Cortex of kidney (tissue), 1 donor: Measurements from ENCODE around the gene DPAGT1.
A peak's percentile ranks its signal among the peaks of the same experiment; 100 is the strongest.
"Not testable (repeated sequence)": the region's sequence is repeated elsewhere in the genome, so short reads cannot be mapped to it uniquely, and the experiment has no call there.

Source experiments
- DNase-seq: peaks from one replicate; lab custom pipeline; 2025; lab: John Stamatoyannopoulos, UW

DPAGT1 gene

GRCh38 chr11:119115484-119116234 is 14.0 kb upstream of the DPAGT1 start:
- no peak for DNase-seq

- DNase-seq, result no peak
These were observed 12.7 kb upstream of the DPAGT1 start for GRCh38 chr11:119114351-119114750.

DNA sequence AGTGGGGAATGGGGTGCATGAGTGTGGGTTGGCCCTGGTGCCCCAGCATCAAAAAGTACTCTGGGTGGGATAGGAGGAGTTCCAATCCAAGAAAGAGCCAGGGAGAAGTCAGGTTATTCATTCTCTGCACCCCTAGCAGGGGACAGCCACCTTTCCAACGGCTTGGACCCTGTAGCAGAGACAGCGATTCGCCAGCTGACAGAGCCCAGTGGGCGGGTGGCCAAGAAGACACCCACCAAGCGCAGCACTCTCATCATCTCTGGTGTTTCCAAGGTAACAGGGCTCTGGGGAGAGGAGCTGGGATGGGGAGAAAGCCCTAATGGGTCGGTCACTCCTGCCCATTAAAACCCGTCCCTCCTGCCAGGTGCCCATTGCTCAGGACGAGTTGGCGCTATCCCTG is 12.1 kb upstream of the DPAGT1 start:
- DNase-seq, result no peak

GRCh38 chr11:119112314-119113020 is 10.8 kb upstream of the DPAGT1 start:
- DNase-seq, result no peak

DNA sequence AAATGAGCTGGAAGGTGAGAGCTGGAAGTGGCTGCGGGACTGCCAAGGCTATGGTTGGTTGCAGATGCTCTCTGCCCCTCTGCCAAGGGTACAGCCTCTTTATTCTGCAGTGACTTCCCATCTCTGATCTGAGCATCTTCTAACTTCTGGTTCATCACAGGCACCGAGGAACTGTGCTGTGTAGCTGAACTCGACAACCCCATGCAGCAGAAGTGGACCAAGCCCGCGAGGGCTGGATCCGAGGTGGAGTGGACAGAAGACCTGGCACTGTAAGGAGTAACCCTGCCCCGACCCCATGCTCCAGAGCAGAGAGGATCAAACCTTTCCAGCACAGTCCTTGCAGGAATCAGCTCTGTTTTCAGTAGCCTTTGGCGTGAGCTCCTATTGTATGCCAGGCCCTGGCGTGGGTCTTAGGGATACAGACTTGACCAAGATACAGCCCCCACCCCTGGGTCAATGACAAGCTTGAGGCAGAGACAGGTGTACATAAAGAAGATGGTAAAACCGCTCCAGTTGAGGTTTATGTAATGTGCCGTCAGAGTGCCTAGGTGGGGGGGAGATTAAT is 9.8 kb upstream of the DPAGT1 start:
- DNase-seq, result no peak

GRCh38 chr11:119110439-119110838 is 8.8 kb upstream of the DPAGT1 start:
- no peak for DNase-seq

- no peak for DNase-seq
These were observed 8.2 kb upstream of the DPAGT1 start for GRCh38 chr11:119109843-119110242.

GRCh38 chr11:119108857-119109221 is 7.2 kb upstream of the DPAGT1 start:
- no peak for DNase-seq

GRCh38 chr11:119108146-119108856 is 6.6 kb upstream of the DPAGT1 start:
- no peak for DNase-seq

GRCh38 chr11:119107538-119108145 is 6.0 kb upstream of the DPAGT1 start:
- DNase-seq, result no peak

- no peak for DNase-seq
These were observed 5.2 kb upstream of the DPAGT1 start, which contains the start of gene C2CD2L for GRCh38 chr11:119106564-119107537. Gene C2CD2L, plus strand, starts transcription at chr11:119107344. Its CDS starts 398 bp downstream, at chr11:119107742.

- DNase-seq, result no peak
These were observed 2.1 kb upstream of the DPAGT1 start for GRCh38 chr11:119103793-119104192.

GRCh38 chr11:119103161-119103664 is 1.6 kb upstream of the DPAGT1 start:
- not testable (repeated sequence) for DNase-seq

DNA sequence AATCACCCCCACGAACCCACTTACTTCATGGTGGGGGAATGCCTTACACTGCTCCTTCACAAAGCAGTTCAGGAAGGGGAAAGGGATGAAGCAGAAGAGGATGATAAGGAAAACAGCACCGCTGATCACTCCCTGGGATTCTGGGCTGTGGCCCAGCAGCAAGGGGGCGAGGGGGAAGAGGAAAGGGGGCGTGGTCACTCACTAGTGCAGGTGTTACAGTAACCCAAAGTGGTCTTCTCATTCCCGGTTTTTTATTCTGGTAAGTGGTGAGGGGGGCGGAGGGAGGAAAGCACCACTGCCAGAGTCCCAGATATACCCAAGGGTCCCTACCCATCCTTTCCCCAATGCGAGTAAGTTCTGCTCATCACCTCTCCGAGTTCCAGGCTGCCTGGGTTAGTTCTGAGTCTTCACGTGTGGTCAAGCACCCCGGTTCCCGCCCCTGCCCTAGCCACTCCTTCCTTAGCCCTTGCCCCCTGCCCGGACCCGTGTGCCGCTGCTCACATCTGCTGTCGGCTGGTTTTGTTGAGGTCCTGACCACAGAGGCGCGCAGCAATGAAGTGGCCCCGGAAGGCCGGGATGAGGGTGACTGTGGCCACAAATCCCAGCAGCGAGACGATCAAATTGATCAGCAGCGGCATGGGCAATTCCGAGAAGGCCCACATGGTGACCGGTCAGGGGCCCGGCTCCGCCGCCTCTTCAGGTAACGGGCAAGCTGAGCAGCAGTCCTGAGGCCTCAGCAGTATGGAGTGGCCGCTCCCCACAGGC is 477 bp downstream of the DPAGT1 start:
- DNase-seq, result no peak

DNA sequence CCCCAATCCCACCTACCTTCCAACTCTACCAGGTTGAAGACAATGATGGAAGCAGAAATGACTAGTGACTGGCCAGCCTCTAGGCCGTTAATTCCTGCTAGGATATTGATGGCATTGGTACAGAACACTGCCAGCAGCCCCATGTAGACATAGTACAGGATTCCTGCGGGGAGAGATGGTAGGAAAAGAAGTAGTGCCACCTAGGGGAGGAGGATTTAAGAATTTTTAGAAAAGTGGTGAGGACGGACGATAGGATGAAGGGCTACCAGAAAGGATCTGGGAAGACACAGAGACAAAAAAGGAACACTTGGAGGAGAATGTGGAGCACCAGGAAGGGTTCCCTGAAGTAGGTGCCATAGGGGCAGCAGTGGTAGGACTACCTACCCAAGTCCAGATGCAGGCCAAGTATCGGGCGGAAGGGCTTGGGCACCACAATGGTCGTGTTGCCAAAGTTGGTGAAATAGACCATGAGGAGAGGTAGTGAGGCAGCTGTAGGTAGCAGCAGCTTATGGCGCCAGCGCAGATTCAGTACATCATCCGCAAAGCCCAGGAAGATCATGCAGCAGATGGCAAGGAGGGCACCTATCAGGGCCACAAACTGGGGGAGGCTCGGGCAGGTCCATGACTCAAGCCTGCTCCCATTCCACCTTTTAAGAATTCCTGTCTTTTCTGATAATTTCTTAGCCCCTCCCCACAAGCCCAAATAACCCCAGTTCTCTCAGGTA is 1.2 kb downstream of the DPAGT1 start:
- no peak for DNase-seq

GRCh38 chr11:119099711-119100110 is 1.9 kb downstream of the DPAGT1 start:
- DNase-seq, result no peak

- peak; percentile 88 for DNase-seq
These were observed 6.4 kb downstream of the DPAGT1 start for GRCh38 chr11:119095066-119095880.

- no peak for DNase-seq
These were observed 6.9 kb downstream of the DPAGT1 start for GRCh38 chr11:119094816-119095065.
